H4 (cell line): ENCODE results near the gene GRK5. TPM values are rescaled to one million over a fixed set of nuclear protein-coding genes. Genes with fewer than 3 reads are reported as not detected.
A peak's percentile ranks its signal among the peaks of the same experiment; 100 is the strongest.

Source experiments
- DNase-seq: peaks from one replicate; pipeline ENCODE4 v3.0.0-alpha.2; 2015; ENCODE audit warnings: low spot score
- total RNA-seq: library from RNA; depleted of rRNA; stranded (reverse); fragments of >200 nt; shearing (Covaris generic); gene quantifications from 2 replicates; pipeline ENCODE4 v1.2.3, GENCODE V29; 2014

The GRK5 gene
- total RNA-seq, 1 experiment from 2014 or later = 9.9 TPM

DNA sequence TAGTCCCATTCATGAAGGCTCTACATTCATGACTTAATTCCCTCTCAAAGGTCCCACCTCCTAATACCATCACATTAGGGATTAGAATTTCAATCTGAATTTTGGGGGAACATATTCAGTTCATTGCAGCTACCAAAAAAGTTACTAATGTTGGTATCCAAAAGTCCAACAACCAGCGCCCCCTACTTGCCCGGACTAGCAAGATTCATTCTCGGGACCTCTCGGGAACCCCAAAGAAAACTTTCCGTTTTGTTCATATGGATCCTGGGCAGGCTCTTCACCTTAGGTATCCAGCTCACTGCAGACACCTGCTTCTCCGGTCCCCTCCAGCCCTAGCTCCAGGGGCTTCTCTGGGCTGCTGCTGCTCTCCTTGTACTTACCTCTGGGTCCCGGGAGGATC is 8.9 kb upstream of the GRK5 start:
- no peak for DNase-seq

DNA sequence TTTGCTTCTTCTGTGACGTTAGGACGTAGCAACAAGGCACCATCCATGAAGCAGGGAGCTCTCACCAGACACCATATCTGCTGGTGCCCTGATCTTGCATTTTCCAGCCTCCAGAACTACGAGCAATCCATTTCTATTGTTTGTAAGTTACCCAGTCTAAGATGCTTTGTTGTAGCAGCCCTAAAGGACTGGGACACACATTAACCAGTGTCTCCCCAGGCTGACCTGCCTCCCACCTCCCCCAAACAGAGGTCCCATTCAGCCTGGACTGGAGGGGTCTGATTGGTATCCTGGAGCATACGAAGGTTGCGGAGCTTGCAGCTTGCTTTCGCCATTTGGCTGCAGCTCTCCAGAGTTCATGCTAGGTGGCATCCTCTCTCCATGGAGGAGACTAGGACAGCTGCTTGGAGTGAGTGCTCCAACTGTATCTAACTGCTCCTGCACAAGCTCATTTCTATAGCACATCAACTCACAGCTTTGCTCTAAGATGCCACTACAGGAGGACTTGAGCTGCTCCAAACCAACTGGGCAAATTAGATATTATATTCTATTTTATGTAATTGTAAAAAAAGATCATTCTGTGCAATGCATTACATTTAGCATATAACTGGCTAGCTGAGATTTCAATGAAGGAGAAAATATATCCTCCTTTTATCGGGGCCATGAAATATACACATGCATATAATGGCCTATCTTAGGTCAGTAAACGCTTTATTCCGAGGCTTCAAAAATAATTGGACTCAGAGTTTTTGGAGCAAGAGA is 8.0 kb upstream of the GRK5 start:
- DNase-seq = peak; percentile 83

DNA sequence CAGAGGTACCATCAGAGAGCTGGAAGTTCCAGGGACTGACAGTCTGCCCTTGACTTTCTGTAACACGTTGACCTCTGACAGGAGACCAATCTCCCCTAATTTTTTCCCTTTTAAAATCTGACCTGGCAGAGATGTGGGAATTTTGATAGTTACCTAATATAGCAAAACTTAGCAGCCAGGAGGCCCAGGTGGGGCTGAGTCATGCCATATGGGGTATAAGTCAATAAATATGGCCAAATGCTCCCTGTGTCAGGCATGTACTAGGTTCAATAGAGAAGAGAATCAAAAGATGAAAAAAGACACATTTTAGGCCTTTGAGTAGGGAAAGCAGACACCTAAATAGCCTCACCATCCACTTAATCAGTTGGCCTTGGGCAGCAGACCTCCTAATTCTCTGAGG is 6.1 kb upstream of the GRK5 start:
- no peak for DNase-seq

- DNase-seq = no peak
Observed at GRCh38 chr10:119203006-119203405, 4.4 kb upstream of the GRK5 start.

- DNase-seq = no peak
Observed at GRCh38 chr10:119205894-119206602, 1.3 kb upstream of the GRK5 start.

- peak; percentile 40 for DNase-seq
Observed at GRCh38 chr10:119206603-119207365, 587 bp upstream of the GRK5 start.

DNA sequence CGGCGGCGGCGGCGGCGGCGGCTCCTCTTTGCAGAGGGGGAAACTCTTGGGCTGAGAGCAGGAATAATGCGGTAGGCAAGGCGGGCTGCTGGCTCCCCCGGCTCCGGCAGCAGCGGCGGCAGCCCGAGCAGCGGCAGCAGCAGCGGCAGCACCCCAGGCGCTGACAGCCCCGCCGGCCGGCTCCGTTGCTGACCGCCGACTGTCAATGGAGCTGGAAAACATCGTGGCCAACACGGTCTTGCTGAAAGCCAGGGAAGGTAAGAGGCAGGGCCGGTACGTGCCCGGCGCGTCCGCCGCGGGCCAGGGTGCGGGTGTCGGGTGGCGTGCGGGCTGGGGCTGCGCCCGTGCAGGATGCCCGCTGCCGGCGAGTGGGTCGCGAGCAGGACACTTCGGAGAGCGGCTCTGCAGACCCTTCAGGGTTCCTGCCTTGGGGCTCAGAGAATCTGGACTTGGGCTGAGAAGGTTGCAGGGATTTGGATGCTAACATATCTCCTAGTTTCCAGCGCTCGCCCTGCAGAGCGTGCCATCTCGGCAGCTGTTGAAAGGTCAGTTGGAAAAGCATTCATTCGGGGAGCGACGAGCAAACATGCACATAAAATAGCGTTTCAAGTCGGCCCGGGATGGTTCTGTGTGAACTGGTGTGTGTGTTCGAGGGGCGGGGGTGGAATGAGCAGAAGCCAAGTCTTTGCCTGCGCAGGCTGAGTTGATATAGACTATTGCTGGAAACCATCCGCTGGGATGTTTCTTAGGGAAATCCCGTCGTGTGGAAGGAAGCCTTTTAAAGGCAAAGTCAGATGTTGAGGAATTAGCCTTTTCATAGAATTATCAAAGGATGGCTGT is 562 bp downstream of the GRK5 start:
- peak; percentile 30 for DNase-seq

DNA sequence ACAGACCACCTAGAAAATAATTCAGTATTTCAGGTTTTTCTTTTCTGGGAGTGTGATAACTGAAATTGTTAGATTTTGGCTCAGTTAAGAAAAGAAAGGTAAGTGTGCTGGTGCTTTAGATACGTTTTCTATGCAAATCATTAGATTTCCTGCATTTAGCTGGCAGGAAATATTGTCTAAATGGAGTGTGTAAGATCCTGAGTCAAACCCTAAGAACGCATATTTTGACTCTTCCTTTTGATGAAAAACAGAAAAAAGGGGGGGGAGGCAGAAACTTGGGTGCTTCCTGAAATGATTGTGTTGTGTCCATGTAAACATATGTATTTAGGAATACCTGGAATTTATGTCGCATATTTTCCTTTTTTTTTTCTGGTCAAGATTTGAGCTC is 1.2 kb downstream of the GRK5 start:
- DNase-seq = no peak

GRCh38 chr10:119209035-119209735 is 1.8 kb downstream of the GRK5 start:
- DNase-seq = no peak

- no peak for DNase-seq
Observed at GRCh38 chr10:119209736-119210355, 2.5 kb downstream of the GRK5 start.

GRCh38 chr10:119210633-119211032 is 3.3 kb downstream of the GRK5 start:
- DNase-seq = no peak

DNA sequence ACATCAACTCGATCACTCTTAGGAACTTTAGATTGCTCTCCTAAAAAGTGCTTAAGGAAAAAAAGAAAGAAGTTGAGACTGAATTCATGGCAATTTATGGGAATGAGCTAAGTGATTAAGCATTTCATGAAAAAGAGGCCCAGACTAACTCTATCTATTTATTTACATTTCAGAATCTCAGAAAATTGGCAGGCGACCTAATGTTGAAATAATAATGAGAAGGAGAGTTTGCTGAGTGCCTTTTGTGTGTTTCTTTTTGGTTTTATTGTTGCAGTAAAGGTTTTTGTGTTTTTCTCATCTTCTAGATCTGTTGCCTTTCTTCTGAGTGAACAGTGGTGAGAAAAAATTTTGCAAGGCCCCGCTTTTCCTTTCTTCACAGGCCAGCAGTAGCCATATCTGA is 3.8 kb downstream of the GRK5 start:
- DNase-seq = peak; percentile 67

GRCh38 chr10:119211625-119212441 is 4.5 kb downstream of the GRK5 start:
- peak; percentile 16 for DNase-seq

DNA sequence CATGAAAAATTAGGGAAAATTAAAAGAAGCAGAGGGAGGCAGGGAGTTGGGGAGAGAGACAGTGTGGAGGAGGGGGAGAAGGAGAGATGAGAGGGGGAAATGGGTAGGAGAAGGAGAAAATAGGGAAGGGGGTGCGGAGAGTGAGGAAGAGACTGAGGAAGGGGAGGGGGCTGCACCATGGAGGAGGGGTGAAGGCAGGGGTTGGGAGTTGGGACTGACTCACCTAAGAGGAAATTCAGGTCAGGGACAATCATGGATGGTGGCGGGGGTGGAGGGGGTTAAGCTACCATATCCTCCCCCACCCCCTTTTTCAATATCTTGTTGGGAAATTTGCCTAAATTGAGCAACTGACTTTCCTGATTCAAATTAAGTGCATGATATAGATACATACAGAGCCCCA is 8.0 kb downstream of the GRK5 start:
- no peak for DNase-seq

GRCh38 chr10:119216127-119216526 is 8.8 kb downstream of the GRK5 start:
- no peak for DNase-seq

DNA sequence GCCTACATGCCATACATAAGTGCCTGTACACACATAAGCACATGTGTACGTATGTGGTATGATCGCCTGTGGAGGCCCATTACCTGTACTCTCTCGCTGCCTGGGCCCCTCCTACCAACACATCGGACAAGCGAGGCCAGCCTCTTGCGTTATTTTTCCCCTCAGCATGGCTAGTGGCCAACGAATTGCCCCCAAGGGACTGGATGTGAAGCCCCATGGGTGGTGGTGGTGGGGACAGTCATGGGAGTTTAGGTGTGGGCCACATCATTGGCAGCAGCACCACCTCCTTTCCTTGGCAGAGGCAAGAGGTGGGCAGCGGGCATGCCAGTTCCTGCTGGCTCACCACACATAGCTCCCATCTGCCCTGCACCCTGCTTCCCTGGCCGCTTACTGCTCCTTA is 10.0 kb downstream of the GRK5 start:
- no peak for DNase-seq

- peak; percentile 26 for DNase-seq
Observed at GRCh38 chr10:119217991-119218490, 10.7 kb downstream of the GRK5 start.

DNA sequence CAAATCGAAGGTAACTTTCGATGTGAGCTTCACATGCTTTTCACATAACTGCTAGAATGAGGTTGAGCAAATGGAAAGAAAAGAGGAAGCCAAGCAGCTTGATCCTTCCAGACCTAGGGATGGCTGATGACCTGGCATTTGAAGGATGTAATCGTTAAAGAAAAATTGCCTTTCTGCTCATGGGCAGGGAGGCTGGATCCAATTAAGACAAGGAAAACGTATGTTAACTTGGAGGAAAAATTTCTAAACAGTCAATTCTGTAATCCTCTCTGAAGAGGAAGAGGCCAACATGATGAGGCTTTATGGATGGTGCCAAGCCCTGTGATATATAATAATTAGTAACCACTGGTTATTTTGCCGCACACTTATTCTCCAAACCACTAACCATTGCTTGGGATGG is 12.5 kb downstream of the GRK5 start:
- no peak for DNase-seq

DNA sequence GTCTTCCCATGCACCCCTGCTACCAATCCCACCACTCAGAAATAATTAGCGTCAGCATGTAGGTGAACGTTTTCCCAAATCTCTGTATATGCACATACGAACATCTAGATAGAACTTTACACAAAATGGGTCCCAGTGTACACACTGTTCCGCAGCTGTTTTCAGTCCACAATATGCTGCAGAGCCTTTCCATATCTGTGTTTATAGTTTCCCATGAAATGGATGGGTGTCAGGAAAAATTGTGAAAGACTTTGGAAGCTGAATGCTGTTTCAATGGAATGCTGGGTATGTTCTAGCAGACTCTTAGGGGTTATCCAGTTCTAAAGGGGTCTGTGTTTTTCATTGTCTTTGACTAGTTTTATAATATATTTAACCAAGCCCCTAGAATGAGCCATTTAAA is 13.8 kb downstream of the GRK5 start:
- no peak for DNase-seq

DNA sequence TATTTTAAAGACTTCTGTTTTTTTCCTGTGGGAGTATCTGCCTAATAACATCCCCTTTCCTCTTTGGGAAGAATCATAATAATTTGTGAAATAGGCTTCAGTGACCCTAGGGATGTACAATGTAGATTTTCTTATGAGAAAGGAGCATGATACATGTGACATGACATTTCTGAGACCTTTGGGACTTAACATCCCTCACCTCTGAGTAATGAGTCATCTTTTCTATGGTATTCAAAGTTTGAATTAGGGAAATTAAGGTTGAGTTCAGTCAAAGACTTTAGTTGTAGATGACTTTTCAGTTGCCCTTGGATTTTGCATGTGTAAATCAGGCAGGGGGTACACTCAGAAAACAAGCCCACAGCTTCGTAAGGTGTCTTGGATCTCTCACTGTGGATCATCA is 14.3 kb downstream of the GRK5 start:
- DNase-seq = no peak
